ENCODE measurements around the gene CTNNA2.

DNA sequence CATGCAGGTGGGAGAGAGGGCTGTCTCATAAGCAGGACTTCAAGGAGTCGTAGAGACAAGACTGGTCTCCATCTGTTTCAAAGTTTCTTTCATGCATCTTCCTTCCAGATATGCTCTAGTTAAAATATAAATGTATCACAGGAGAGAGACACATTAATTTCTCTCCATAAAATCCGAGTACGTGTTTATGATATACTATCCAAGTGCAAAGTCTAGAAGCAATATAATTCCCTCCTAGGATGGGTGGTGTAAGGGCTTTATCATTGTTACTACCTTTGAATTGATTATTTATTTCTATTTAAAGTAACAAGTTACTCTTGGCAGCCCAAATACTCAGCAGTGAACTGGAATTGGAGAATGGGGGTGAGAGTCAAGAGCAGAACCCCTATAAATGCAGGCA, 619.4 kb downstream of the CTNNA2 start:
- TF ChIP-seq, protein P1, sequence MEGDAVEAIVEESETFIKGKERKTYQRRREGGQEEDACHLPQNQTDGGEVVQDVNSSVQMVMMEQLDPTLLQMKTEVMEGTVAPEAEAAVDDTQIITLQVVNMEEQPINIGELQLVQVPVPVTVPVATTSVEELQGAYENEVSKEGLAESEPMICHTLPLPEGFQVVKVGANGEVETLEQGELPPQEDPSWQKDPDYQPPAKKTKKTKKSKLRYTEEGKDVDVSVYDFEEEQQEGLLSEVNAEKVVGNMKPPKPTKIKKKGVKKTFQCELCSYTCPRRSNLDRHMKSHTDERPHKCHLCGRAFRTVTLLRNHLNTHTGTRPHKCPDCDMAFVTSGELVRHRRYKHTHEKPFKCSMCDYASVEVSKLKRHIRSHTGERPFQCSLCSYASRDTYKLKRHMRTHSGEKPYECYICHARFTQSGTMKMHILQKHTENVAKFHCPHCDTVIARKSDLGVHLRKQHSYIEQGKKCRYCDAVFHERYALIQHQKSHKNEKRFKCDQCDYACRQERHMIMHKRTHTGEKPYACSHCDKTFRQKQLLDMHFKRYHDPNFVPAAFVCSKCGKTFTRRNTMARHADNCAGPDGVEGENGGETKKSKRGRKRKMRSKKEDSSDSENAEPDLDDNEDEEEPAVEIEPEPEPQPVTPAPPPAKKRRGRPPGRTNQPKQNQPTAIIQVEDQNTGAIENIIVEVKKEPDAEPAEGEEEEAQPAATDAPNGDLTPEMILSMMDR (IDR thresholded peaks at IDR 0.05) = no peak
- TF ChIP-seq POLR2A (IDR thresholded peaks at IDR 0.05) = no peak
